GM19328 (cell line): ENCODE measurements around the gene CNTNAP3.
"Not testable (repeated sequence)": the region's sequence is repeated elsewhere in the genome, so short reads cannot be mapped to it uniquely, and the experiment has no call there.

Experiments used
- ATAC-seq: cut with Tn5 transposase; IDR thresholded peaks from one replicate; pipeline ENCODE4 v1.9.1; 2021; ENCODE audit warnings: mild to moderate bottlenecking, moderate library complexity; ENCODE audit not compliant: unreplicated experiment

The CNTNAP3 gene

DNA sequence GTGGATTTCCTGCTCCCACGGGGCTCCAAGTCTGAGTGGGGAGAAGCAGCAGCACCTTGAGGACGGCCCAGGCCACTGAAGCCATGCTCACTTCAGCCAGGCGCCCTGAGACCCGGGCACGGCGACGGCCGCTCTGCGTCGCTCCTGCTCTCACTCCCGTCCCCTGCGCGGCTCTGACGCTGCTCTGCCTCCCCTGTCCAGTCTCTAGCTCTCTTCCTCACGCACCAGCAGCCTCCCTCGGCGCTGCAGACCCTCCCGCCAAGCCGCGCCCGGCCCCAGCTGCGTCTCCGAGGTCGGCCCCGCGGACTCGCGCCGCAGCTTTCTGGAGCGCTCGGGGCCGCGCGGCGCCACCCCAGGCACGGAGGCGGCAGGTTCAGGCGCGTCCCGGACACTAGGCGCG is at the start of gene CNTNAP3:
TSS of gene CNTNAP3 (minus strand) at position 188 of the 400 bp plus-strand sequence. CDS start at position 85, 103 bp downstream.
- not testable (repeated sequence) for ATAC-seq

GRCh38 chr9:39279995-39280394 is 8.0 kb downstream of the CNTNAP3 start:
- ATAC-seq: not testable (repeated sequence)

- ATAC-seq: not testable (repeated sequence)
These were observed 45.5 kb downstream of the CNTNAP3 start for GRCh38 chr9:39242513-39242912.

DNA sequence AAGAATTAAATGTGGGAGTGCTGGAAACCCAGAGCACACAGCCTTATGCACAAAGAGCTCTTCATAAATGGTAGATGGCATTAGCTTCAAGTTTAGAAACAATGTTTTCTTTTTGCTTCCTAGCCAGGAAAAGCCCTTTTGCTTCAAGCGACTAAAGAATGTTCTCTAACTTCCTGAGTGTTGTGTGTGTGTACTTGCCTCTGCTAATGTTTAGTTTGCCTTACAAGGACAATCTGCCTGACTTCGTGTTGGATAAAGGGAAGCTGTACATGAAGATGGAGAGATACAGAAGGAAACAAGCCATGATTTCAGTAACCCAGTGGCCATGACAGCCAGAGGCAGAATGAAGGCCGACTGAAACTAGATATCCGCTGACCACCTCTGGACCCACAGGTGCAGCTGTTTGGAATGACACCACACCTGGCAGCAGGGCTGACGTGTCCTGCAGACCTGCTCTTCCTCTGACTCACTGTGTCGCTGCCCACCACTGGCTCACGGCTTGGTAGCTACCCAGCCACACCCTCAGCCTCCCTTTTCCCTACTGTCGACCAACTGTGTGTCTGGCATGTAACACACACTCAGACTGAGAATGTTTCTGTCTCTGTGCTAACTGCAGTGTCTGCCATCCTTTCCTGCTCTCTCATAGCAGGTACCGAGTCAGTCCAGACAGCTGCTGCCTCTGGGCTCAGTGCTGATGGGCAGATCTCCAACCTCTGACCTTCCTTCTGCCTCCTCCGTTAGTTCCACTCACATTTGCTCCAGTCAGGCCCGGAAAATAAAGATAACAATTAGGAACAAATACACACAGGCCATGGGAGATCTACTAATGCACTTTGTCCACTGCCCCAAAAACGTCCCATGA is 55.6 kb downstream of the CNTNAP3 start:
- not testable (repeated sequence) for ATAC-seq

DNA sequence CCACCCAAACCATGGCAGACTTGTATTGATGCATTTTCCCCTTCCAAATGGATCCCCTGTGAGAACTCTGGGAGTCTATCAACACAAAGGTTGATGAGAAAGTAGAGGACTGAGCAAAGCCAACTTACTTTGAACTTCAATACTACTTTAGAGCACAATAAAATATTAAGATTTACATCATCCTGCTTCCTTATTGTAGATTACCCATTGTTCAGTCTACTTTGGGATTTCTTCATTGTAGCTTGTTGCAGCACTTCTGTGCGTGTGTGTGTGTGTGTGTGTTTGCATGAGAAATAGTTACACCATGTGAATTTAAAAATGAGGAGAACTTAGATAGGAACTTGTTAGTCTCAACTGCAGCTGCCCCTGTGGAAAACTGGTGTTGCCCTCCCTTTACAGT is 72.0 kb downstream of the CNTNAP3 start:
- not testable (repeated sequence) for ATAC-seq

DNA sequence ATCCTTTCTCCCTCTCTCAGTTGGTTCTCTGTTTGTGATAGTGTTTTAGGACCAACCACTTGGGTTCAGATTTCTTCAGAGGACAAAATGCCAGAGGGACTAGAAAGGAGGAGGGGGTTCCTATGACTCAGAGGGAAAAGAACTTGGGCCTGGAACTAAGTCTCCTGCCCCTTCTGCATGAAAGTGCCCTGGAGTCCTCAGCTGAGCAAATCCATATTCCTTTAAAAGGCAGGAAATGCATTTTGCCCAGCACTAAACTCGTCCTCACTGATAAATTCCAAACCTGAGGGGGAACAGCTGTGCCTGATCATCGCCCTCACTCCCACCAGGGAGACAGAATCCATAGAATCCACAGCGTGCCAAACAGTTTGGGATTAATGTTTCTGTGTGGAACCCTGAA is 78.2 kb downstream of the CNTNAP3 start:
- ATAC-seq: not testable (repeated sequence)

DNA sequence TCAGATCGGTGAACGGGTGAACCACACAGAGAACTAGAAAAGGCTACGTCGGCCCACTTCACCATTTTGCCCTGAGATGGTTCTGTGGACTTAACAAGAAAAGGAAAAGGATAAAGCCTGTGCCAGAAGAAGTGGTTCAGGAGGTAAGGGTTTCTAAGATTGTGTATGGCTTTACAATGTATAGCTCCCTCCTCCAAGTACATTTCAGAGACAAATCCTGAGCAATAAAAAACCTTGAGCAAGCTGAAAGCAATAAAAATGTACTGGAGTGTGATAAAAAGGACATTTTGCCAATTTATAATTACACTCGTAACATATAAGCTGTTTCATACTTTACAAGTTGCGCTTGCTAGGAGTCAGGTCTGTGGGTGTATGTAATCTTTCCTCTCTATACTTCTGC is 81.3 kb downstream of the CNTNAP3 start:
- ATAC-seq: not testable (repeated sequence)

DNA sequence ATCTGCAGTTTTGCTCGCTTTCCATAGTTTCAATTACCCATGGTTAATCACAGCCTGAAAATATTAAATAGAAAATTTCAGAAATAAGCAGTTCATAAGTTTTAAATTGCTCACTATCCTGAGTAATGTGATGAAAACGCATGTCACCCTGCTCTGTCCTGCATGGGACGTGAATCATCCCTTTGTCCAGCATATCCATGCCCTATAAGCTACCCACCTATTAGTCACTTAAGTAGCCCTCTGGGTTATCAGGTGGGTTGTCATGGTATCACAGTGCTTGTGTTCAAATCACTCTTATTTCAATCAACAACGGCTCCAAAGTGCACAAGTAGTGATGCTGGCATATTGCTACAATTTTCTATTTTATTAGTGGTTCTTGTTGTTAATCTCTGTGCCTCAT is 82.1 kb downstream of the CNTNAP3 start:
- ATAC-seq: not testable (repeated sequence)

GRCh38 chr9:39200412-39200811 is 87.6 kb downstream of the CNTNAP3 start:
- ATAC-seq: not testable (repeated sequence)

- not testable (repeated sequence) for ATAC-seq
These were observed 89.8 kb downstream of the CNTNAP3 start for GRCh38 chr9:39198000-39198709.

DNA sequence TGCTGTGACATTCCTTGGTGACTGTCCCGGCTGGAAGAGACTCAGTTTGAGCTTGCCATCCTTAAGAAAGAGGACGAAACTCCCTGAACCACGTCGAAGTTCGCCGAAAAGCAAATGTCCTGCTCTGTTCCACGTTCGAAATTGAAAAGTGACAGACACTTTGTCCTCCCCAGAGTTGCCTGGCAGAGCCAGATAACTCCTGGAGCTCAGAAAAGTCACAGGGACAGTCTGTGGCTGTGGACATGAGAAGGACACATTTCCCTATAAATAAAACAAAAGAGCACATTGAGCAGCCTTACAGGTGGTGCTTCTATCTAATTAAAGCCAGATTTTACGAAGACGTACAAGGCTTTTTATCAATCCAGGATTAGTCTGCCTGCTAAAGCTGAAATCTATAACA is 116.6 kb downstream of the CNTNAP3 start:
- ATAC-seq: not testable (repeated sequence)

DNA sequence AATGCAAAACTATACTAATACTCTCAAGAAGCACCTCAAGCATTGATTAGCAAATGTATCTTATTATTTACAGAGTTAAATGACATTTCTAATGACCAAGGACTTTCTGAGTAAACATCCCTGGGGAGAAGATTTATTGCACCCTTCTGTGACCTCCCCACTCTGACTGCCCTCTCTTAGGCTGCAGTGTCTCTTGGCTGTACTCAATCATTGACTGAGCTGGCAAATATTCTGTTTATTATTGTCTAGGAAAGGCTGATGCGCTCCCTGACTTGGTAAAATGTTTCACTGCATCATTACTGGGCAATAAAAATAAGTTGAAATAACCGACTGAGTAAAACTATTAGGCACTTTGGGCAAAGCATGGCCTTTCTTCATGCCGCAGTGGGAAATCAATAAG is 130.3 kb downstream of the CNTNAP3 start:
- not testable (repeated sequence) for ATAC-seq

DNA sequence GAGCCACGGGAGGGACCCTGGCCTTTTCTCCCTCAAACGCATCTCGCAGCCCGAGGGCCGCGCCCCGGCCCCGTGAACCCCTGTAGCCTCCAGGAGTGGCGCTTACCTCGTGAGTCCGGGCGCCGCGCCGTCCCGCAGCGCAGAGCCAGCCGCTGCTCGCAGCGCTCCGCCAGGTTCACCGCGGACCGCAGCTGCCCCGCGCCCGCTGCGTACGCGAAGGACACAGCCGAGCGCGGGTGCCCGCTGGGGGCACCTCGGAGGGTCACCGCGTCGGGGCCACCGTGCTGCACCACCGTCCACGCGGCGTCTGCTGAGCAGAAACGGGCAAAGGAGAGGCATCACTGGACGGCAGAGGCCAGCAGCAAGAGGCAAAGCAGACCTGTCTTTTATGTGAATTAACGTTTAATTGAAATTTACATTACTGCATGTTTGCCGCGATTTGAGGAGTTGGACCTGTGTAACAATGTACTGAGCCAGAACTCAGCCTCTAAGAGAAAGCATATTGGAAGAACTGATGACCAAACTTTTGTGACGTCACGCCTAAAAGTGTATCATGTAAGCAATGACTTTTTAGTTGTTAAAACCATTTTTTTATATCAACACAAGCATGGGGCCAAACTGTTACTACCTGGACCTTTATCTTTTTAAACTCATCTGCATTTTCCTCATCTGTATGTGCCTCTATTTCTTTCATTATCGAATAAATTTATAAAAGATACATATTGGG is 155.0 kb downstream of the CNTNAP3 start:
- not testable (repeated sequence) for ATAC-seq

GRCh38 chr9:39121401-39121800 is 166.6 kb downstream of the CNTNAP3 start:
- ATAC-seq: not testable (repeated sequence)

GRCh38 chr9:39111746-39112145 is 176.2 kb downstream of the CNTNAP3 start:
- ATAC-seq: not testable (repeated sequence)

DNA sequence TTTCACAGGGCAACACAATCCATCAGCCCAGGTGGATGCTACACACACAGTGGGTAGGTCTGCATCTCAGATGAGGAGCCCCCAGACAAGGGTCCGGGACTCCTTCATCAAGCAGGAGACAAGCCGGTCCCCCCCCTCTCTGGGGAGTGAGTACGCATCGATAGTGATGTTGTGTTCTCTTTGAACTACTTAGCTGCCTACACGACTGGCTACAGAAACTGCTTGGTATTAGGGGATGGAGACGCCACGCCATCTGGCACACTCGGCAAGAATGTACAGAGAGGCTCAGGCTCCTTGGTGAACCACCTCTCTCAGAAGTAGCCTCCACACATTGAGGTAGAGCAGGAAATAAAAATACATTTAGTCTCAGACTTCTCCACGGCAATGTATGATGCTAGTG is 179.8 kb downstream of the CNTNAP3 start:
- no peak for ATAC-seq

DNA sequence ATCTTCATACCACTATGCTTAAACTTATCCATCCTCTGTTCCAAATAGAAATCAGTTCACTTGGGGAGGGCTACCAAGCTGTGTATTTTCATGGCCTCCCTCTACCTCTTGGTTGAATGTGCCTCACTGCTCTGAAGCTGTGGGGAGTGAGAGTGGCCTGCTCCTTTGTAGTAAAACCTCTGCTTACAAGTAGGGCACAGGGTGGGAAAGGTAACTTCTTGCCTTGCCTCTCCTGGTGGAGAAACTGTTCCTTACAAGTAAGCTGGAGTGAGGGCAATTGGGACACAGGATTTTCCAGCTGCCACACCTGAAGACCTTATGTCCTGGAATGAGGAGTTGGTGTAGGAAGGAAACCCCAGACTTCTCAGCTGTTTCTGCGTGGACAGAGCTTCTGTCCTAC is 190.8 kb downstream of the CNTNAP3 start:
- not testable (repeated sequence) for ATAC-seq

- not testable (repeated sequence) for ATAC-seq
These were observed 202.7 kb downstream of the CNTNAP3 start for GRCh38 chr9:39085311-39085710.

GRCh38 chr9:39082574-39082973 is 205.4 kb downstream of the CNTNAP3 start:
- not testable (repeated sequence) for ATAC-seq

DNA sequence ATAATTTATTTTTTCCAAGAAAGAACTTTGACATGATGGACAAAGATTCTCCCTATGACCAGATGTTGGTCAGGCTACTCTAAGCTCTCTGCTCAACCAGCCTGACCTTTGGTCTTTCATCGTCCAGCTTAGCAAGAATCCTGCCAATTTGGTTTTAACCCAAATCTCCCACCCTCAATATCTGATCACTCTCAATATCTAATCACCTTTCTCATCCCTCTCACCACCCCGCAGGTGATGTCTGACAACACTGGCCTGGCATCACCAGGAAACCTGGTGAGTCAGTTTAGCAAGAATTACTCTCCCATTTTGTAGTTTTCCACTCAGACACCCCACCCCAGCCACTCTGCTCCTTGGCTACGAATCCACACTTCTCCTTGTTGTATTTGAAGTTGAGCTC is 207.9 kb downstream of the CNTNAP3 start:
- not testable (repeated sequence) for ATAC-seq

DNA sequence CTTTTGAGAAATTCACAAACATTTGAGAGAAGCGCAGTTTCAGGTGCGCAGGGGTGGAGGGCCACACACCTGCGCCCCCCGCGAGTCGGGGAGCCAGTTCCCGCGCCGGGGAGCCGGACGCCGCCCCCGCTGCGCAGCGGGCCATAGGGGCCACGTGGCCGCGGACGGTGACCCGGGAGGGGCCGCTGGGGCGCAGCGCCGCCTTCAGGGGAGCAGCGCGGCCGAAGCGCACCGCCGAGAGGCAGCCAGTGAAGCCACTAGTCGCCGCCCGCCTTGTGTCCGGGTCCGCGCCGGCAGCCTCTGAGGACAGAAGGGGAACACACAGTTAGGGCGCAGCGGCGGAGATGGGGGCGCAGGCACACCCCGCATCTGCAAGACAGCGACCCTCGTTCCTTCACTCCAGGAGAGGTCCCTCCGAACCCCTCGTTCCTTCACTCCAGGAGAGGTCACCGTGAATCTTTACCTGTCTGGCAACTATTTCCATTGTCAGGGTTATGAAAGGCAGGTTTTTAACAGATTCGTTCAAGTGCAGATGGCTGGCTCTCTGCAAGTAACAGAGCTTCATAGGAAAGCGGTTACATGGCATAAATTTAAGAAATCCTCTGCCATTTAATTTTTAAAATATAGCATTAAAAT is 209.2 kb downstream of the CNTNAP3 start:
- ATAC-seq: not testable (repeated sequence)
